AG09319 (cell line): Measurements from ENCODE around the gene RBBP8NL.

ENCODE experiments used
- DNase-seq: peaks from one replicate; pipeline ENCODE4 v3.0.0-alpha.2; 2010; ENCODE audit warnings: low read depth; ENCODE audit errors: extremely low read depth
- CTCF ChIP-seq: IDR thresholded peaks from 2 replicates; pipeline ENCODE4 v1.5.1; 2011; ENCODE audit warnings: low read depth, mild to moderate bottlenecking, inconsistent platforms, low read length, moderate library complexity

Gene RBBP8NL

GRCh38 chr20:62448038-62448437 is 20.7 kb upstream of the RBBP8NL start:
- TF ChIP-seq CTCF: no peak
- no peak for DNase-seq

- no peak for DNase-seq
- TF ChIP-seq CTCF: no peak
Measured at GRCh38 chr20:62446888-62447869, 19.8 kb upstream of the RBBP8NL start.

GRCh38 chr20:62446481-62446880 is 19.1 kb upstream of the RBBP8NL start:
- DNase-seq: no peak
- TF ChIP-seq CTCF: no peak

- no peak for DNase-seq
- TF ChIP-seq CTCF: no peak
Measured at GRCh38 chr20:62445553-62446340, 18.4 kb upstream of the RBBP8NL start.

GRCh38 chr20:62444286-62444685 is 16.9 kb upstream of the RBBP8NL start:
- no peak for TF ChIP-seq CTCF
- no peak for DNase-seq

- no peak for DNase-seq
- TF ChIP-seq CTCF: no peak
Measured at GRCh38 chr20:62441987-62442539, 14.7 kb upstream of the RBBP8NL start.
